ENCODE measurements around the gene CNTNAP2.

Gene CNTNAP2

DNA sequence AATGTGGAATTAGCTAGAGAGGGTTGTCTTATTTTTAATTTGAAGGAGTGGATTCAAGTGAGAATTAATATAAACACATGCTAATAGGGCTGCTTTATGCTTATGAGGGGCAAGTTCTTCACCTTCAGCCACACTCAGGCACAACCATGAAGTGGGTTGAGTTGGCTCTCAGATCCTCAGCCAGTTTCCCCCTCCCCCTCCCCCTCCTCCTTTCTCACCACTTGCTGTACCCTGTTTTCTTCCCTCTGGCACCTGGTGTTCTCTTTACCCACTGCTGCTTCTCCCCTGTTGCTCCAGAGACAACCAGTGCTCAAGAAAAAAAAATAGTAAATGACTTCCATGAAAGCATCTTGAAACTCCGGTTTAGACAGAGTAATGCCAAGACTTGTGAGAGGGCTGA, 1083.3 kb downstream of the CNTNAP2 start:
- DNase-seq (ENCODE audit: low read depth in 2 of 3, low spot score in 2 of 3), result no peak

DNA sequence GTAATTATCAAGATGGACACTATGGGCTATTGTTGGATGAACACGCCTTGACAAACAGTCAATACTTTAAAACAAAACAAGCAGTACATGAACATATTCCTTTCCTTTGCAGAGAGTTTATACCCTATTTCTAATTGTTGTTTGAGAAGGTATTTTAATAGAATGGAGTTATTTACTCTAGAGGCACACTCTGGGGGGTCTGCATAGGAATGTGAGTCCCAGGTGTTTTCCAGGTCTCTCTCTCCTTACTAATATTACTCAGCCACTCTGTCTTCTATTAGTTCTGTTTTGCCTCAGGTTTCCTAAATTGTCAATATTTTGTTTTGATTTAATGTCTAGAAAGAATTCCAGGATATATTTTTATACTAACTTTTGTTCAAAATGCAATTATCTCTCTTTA, 1091.4 kb downstream of the CNTNAP2 start:
- no peak for DNase-seq (ENCODE audit: low read depth in 2 of 3, low spot score in 2 of 3)

- no peak for DNase-seq (ENCODE audit: low read depth in 2 of 3, low spot score in 2 of 3)
These were observed 1114.7 kb downstream of the CNTNAP2 start for GRCh38 chr7:147231275-147231674.

DNA sequence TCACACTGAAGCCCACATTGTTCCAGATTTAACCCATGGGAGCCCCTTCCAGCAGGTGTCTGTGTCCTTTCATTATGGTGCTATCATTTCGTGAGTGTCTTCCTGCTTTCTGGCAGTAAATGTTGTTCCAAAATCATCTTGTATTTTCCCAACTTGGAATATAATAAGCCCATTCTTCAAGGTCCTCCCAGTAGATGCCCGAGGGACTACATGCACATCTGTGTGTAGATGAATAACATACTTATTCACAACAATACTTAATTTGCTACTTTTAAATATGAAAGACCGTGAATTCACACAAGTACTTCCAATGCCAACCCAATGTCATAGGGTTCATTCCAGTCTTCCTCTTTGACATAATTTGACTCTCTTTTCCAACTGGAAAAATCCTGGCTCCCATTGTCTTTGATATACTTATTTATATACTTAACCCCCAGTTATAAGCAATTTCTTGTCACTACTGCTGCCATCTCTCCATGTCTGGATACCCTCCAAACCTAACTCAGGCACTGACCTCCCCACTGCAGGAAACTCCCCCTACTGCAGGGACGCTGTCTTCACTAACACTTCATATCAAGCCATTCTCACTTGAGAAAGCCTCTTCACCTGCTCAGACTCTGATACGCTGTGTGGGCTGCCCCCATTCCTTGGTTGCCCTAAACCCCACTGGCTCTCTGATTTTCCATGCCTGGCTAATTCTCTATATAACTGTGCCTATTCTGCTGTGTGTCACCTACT, 1119.2 kb downstream of the CNTNAP2 start:
- no peak for DNase-seq (ENCODE audit: low read depth in 2 of 3, low spot score in 2 of 3)

- DNase-seq (ENCODE audit: low read depth in 2 of 3, low spot score in 2 of 3), result no peak
These were observed 1123.9 kb downstream of the CNTNAP2 start for GRCh38 chr7:147240468-147240867.

DNA sequence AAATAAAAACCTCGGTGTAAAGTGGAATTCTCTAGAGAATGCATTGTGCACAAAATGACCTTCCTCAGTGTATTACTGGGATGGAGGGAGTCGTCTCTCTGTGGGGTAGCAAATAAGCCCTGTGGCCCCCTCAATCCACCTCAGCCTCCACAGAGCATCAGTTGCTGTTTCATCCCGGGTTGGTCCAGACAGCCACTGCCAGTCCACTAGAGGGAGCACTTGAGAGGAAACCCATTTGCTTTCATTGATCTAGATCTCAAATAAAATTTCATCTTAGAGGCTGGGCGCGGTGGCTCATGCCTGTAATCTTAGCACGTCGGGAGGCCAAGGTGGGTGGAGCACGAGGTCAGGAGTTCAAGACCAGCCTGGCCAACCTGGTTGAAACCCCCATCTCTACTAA, 1128.7 kb downstream of the CNTNAP2 start:
- peak in 1 of 3 experiments; percentile 2 for DNase-seq (ENCODE audit: low read depth in 2 of 3, low spot score in 2 of 3)

DNA sequence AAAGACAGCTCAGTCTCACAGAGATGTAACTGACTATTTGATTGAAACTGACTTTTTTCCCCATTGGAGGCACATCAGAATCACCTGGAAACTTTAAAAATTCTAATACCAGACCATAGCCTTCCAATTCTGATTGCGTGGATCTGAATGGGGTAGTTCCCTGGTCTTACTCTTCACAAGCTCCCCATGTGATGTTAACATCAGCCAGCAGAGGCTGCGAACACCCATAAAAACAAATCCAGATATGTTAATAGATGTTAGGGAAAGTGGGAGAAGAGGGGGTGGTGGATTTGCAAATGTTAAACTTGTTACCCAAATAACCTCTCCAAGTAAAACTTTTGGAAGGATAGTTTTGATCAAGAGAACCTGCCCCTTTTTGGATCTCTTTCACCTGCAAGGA, 1133.4 kb downstream of the CNTNAP2 start:
- no peak for DNase-seq (ENCODE audit: low read depth in 2 of 3, low spot score in 2 of 3)

DNA sequence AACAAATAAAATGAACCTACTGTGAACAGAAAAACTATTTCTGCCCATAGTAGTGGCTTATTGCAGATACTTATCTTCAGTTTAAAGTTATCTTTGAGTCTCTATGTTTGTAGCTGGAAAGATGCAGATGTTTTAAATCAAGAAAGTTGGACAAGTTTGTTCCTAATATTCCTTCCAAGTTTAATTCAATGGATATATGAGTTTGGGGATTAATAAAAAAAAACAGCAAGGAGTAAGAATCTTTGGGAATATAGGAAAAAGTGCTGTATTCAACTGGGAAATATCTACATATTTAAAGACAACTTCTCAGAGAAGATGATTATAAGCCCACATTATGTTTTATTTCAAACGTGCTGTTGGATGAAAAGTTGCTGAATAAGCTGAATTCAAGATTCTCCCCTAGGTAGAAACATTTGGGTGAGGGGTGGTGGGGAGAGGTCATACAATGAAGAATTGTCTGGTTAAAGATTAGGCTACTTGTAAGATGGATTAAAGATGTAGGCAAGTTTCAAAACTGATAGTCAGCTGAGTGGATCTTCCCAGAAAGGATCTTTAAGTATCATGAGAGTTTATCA, 1135.2 kb downstream of the CNTNAP2 start:
- DNase-seq (ENCODE audit: low read depth in 2 of 3, low spot score in 2 of 3), result no peak

GRCh38 chr7:147261693-147262092, 1145.1 kb downstream of the CNTNAP2 start:
- DNase-seq (ENCODE audit: low read depth in 2 of 3, low spot score in 2 of 3), result no peak

DNA sequence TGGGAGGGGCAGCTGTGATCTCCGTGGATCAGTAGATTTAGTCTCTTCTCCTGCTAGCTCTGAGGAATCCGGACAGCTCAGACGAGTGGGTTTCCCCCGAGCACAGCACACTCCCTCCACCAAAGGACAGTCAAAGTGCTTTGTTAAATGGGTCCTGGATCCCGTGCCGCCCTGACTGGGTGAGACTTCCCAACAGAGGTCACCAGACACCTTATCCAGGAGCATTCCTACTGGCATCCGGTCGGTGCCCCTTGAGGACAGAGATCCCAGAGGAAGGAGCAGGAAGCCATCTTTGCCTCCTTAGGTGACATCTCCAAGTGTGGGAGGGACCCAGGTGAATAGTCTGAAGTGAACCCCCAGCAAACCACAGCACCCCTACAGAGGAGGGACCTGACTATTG, 1148.9 kb downstream of the CNTNAP2 start:
- DNase-seq (ENCODE audit: low read depth in 2 of 3, low spot score in 2 of 3), result no peak

DNA sequence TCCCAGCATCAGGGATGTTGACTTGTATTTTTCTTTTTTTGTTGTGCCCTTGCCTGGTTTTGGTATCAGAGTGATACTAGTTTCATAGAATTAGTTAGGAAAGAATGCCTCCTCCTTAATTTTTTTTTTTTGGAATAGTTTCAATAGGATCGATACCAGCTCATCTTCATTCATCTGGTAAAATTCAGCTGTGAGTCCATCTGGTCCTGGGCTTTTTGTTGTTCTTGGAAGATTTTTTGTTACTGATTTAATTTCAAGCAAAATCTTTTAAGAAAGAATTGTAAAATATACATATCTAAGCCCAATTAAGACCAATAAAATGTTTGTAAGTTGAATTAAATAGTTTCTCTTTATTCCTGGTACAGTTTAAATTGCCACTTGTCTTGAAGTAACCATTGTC, 1159.5 kb downstream of the CNTNAP2 start:
- DNase-seq (ENCODE audit: low read depth in 2 of 3, low spot score in 2 of 3), result no peak

GRCh38 chr7:147276783-147277370, 1160.3 kb downstream of the CNTNAP2 start:
- no peak for DNase-seq (ENCODE audit: low read depth in 2 of 3, low spot score in 2 of 3)

- DNase-seq (ENCODE audit: low read depth in 2 of 3, low spot score in 2 of 3), result no peak
These were observed 1162.9 kb downstream of the CNTNAP2 start for GRCh38 chr7:147279514-147279913.

- no peak for DNase-seq (ENCODE audit: low read depth in 2 of 3, low spot score in 2 of 3)
These were observed 1163.4 kb downstream of the CNTNAP2 start for GRCh38 chr7:147279964-147280374.

DNA sequence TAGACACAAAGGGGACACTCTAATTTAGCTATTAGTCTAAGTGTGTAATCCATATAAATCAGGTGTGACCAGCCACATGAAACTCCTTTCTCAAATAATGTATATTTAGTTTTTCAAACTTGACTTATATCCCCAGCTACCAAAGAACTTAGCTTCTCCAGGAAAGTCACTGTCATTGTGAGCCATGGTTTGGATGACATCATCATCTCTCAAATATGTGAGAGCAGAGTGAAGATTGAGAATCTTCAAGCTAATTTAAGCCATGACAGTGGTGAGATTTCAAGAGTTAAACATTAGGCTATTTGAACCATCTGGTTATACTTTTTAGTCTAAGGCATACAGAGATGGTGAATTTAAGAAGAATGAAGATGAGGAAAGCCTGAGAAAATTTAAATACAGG, 1165.6 kb downstream of the CNTNAP2 start:
- DNase-seq (ENCODE audit: low read depth in 2 of 3, low spot score in 2 of 3), result no peak

- no peak for DNase-seq (ENCODE audit: low read depth in 2 of 3, low spot score in 2 of 3)
These were observed 1179.6 kb downstream of the CNTNAP2 start for GRCh38 chr7:147296201-147296600.

- DNase-seq (ENCODE audit: low read depth in 2 of 3, low spot score in 2 of 3), result no peak
These were observed 1180.4 kb downstream of the CNTNAP2 start for GRCh38 chr7:147296986-147297385.

DNA sequence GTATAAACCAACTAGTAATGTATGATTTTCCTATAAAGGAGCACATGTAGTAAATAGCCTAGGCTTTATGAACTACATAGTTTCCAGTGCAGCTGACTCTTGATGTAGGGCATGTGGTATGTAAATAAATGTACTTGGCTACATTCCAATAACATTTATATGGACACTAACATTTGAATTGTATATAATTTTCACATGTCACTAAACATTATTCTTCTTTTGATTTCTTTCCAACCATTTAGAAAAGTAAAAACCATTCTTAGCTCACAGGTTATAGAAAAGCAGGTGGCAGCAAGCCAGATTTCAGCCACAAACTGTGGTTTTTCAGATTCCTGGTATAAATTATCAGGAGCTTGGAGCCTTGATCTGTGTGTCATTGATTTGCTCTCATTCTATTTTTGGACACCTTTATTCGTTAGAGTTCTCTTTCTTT, 1182.0 kb downstream of the CNTNAP2 start:
- DNase-seq (ENCODE audit: low read depth in 2 of 3, low spot score in 2 of 3), result no peak

DNA sequence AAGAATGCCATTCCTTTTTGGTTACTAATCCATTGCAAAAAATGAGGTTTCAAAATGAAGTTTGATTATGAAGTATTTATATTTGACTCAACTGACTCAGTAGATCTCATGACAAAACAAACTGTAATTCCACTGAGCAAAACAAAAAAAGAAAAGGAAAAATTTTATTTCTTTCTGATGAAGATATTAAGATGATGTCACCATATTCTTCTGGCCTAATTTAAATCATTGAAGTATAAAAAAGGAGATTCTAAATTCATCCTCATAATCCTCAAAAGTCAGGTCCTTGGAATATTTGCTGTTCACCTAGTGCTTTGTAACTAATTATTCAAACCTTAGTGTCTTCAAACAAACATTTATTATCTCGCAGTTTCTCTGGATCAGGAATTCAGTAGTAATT, 1183.7 kb downstream of the CNTNAP2 start:
- no peak for DNase-seq (ENCODE audit: low read depth in 2 of 3, low spot score in 2 of 3)

DNA sequence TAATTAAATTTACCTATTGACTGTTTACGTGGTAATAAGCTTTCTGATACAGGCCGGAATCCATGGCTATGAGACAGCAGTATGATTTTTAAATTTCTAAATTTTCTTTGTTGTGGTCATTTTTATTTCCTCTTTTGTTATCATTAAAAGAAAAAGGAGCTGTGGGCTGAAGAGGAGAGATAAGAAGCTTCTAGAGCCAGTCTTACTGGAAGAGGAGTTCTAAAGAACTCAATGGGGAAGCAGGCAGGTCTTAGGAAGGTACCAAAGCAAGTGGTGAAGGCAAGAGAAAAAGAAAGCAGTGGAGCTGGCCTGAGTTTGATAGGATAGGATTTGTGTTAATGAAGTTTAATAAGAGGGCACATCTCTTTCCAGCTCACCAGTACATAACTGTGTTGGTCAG, 1187.8 kb downstream of the CNTNAP2 start:
- no peak for DNase-seq (ENCODE audit: low read depth in 2 of 3, low spot score in 2 of 3)

DNA sequence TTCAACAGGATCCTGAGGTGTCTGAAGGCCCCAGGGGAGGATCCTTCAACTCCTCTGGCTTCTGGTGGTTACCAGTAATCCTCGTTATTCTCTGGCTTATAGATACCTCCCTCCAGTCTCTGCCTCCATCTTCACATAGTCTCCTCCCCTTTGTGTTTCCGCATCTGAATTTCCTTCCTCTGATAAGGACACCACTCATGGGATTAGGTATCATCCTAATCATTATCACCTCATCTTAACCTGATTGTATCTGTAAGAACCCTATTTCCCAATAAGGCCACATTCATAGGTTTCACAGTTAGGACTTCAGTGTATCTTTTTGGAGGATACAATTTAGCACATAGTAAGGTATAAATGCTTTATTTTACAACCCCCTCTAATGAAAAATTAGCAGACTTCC, 1189.2 kb downstream of the CNTNAP2 start:
- DNase-seq (ENCODE audit: low read depth in 2 of 3, low spot score in 2 of 3), result no peak

DNA sequence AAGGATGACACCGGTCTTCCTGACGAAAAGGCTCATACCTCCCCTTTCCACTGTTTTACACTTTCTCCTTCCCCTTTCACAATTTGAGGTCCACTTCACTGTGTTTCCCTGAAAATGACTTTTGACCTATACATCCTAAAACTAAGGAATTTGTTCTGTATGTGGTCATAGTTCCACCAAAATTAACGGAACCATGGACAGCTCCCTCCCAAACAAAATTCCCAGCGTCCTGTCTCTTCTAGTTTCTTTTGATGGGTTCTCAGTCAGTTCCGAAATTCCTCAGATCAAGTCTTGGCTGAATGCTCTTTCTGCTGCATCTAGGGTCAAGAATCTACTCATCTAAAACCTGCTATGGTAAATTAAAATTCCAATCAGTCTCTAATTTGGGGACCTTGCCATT, 1191.9 kb downstream of the CNTNAP2 start:
- no peak for DNase-seq (ENCODE audit: low read depth in 2 of 3, low spot score in 2 of 3)

GRCh38 chr7:147311336-147311735, 1194.7 kb downstream of the CNTNAP2 start:
- no peak for DNase-seq (ENCODE audit: low read depth in 2 of 3, low spot score in 2 of 3)
